Smooth muscle cell (in vitro differentiated cells): Measurements from ENCODE around the gene CRYM. TPM values are rescaled to one million over a fixed set of nuclear protein-coding genes. Genes with fewer than 3 reads are reported as not detected.

ENCODE experiments used
- DNase-seq: peaks from one replicate; lab custom pipeline; 2025; ENCODE audit not compliant: unreplicated experiment; lab: John Stamatoyannopoulos, UW
- H2AFZ ChIP-seq: fragments of 200-600 bp; sonication (generic); 2 replicates; pipeline ENCODE4 v1.6.0; 2016; ENCODE audit warnings: antibody characterized with exemption, low read depth, mild to moderate bottlenecking
- H3F3A ChIP-seq: fragments of 200-600 bp; sonication (generic); 2 replicates; pipeline ENCODE4 v1.6.0; 2017; ENCODE audit warnings: antibody characterized with exemption, low read depth
- H3K27ac ChIP-seq: fragments of 200-600 bp; sonication (generic); 2 replicates; pipeline ENCODE4 v1.5.1; 2016; ENCODE audit warnings: low read depth, mild to moderate bottlenecking
- H3K27me3 ChIP-seq: fragments of 200-600 bp; sonication (generic); 2 replicates; pipeline ENCODE4 v1.6.1; 2016; ENCODE audit warnings: low read depth, mild to moderate bottlenecking
- H3K36me3 ChIP-seq: fragments of 200-600 bp; sonication (generic); 2 replicates; pipeline ENCODE4 v1.5.1; 2016; ENCODE audit warnings: low read depth
- H3K4me1 ChIP-seq: fragments of 200-600 bp; sonication (generic); 2 replicates; pipeline ENCODE4 v1.5.1; 2016; ENCODE audit warnings: low read depth
- H3K4me2 ChIP-seq: fragments of 200-600 bp; sonication (generic); 2 replicates; pipeline ENCODE4 v1.6.0; 2016; ENCODE audit warnings: mild to moderate bottlenecking
- H3K4me3 ChIP-seq: fragments of 200-600 bp; sonication (generic); 2 replicates; pipeline ENCODE4 v1.5.1; 2016; ENCODE audit warnings: mild to moderate bottlenecking
- H3K79me2 ChIP-seq: fragments of 200-600 bp; sonication (generic); 2 replicates; pipeline ENCODE4 v1.6.0; 2016; ENCODE audit warnings: low read depth, mild to moderate bottlenecking
- H3K9ac ChIP-seq: fragments of 200-600 bp; sonication (generic); 2 replicates; pipeline ENCODE4 v1.6.0; 2016; ENCODE audit warnings: low read depth
- H3K9me3 ChIP-seq: fragments of 200-600 bp; sonication (generic); replicated peaks from 2 replicates; pipeline ENCODE4 v1.5.1; 2016; ENCODE audit warnings: low read depth
- H4K20me1 ChIP-seq: fragments of 200-600 bp; sonication (generic); 2 replicates; pipeline ENCODE4 v1.6.0; 2016; ENCODE audit warnings: low read depth
- CTCF ChIP-seq: fragments of 200-600 bp; sonication (generic); IDR thresholded peaks from 2 replicates; pipeline ENCODE4 v1.5.1; 2017; ENCODE audit warnings: borderline replicate concordance, mild to moderate bottlenecking, antibody characterized with exemption; ENCODE audit not compliant: insufficient read depth, poor library complexity, severe bottlenecking
- WGBS: methylation state at CpG from one replicate; pipeline ENCODE4 v1.1.7; 2016; ENCODE audit warnings: low lambda C conversion rate; 5-methylcytosine and 5-hydroxymethylcytosine counted together
- polyA plus RNA-seq: library from polyadenylated mRNA; unstranded; fragments of >200 nt; fragmentation: Nextera tagmentation; extraction: Ambion mirVana; gene quantifications from 2 replicates; pipeline ENCODE4 v1.2.1, GENCODE V29; 2016
- total RNA-seq: library from RNA; depleted of rRNA; stranded (reverse); fragments of >200 nt; gene quantifications from 2 replicates; pipeline ENCODE4 v1.2.3, GENCODE V29; 2014

The CRYM gene
- total and polyA plus RNA-seq, 2 experiments from 2014 or later, result not detected

- Histone ChIP-seq H3K9me3 (no peaks in the 10 kb centered on the region), H2AFZ (no peak overlapping the region), H3K9ac (peak overlapping the region; percentile 31), H3K27me3 (peaks cover 6% of the 10 kb centered on the region), H3K4me1 (no peaks in the 10 kb centered on the region), H3F3A (peaks cover 3% of the 10 kb centered on the region), H4K20me1 (no peaks in the 10 kb centered on the region), H3K36me3 (no peaks in the 10 kb centered on the region), H3K4me3 (peak overlapping the region; percentile 71), H3K79me2 (no peaks in the 10 kb centered on the region), H3K27ac (peak overlapping the region; percentile 28), H3K4me2 (no peak overlapping the region)
- no peak for TF ChIP-seq CTCF
- 24% methylated on average over 4 of the region's 4 CpGs for WGBS
- no peak for DNase-seq
Observed at GRCh38 chr16:21302898-21303528, 24.9 kb upstream of the CRYM start.

- Histone ChIP-seq H3K79me2 (no peaks in the 10 kb centered on the region), H3K27me3 (peaks cover 11% of the 10 kb centered on the region), H3K9ac (peak overlapping the region; percentile 31), H4K20me1 (no peaks in the 10 kb centered on the region), H3F3A (peaks cover 3% of the 10 kb centered on the region), H3K4me1 (no peaks in the 10 kb centered on the region), H2AFZ (no peak overlapping the region), H3K9me3 (no peaks in the 10 kb centered on the region), H3K4me3 (peak overlapping the region; percentile 71), H3K4me2 (peak overlapping the region; percentile 87), H3K27ac (peak overlapping the region; percentile 28), H3K36me3 (no peaks in the 10 kb centered on the region)
- 7% methylated on average over 3 of the region's 3 CpGs for WGBS
- no peak for TF ChIP-seq CTCF
- DNase-seq, result no peak
Observed at GRCh38 chr16:21302454-21302853, 24.4 kb upstream of the CRYM start.

GRCh38 chr16:21301895-21302291 lies 23.8 kb upstream of the CRYM start:
- peaks cover 3% of the 10 kb centered on the region for H3F3A ChIP-seq
- no peak overlapping the region for H3K9ac ChIP-seq
- TF ChIP-seq CTCF, result no peak
- no peak overlapping the region for H3K27ac ChIP-seq
- no peaks in the 10 kb centered on the region for H3K9me3 ChIP-seq
- no peaks in the 10 kb centered on the region for H3K36me3 ChIP-seq
- peak overlapping the region; percentile 71 for H3K4me3 ChIP-seq
- H3K4me2 ChIP-seq, result peak overlapping the region; percentile 87
- H3K4me1 ChIP-seq, result no peaks in the 10 kb centered on the region
- peaks cover 11% of the 10 kb centered on the region for H3K27me3 ChIP-seq
- H3K79me2 ChIP-seq, result no peaks in the 10 kb centered on the region
- peak overlapping the region; percentile 96 for H2AFZ ChIP-seq
- H4K20me1 ChIP-seq, result no peaks in the 10 kb centered on the region
- WGBS, result 17% methylated on average over 4 of the region's 17 CpGs
- no peak for DNase-seq
